ENCODE results near the gene TBR1. TPM values are rescaled to one million over a fixed set of nuclear protein-coding genes. Genes with fewer than 3 reads are reported as not detected.
A peak's percentile ranks its signal among the peaks of the same experiment; 100 is the strongest.

The TBR1 gene
- polyA plus RNA-seq (2013, experiment 1 of 2) = not detected
- not detected for polyA plus RNA-seq (2013, experiment 2 of 2)

DNA sequence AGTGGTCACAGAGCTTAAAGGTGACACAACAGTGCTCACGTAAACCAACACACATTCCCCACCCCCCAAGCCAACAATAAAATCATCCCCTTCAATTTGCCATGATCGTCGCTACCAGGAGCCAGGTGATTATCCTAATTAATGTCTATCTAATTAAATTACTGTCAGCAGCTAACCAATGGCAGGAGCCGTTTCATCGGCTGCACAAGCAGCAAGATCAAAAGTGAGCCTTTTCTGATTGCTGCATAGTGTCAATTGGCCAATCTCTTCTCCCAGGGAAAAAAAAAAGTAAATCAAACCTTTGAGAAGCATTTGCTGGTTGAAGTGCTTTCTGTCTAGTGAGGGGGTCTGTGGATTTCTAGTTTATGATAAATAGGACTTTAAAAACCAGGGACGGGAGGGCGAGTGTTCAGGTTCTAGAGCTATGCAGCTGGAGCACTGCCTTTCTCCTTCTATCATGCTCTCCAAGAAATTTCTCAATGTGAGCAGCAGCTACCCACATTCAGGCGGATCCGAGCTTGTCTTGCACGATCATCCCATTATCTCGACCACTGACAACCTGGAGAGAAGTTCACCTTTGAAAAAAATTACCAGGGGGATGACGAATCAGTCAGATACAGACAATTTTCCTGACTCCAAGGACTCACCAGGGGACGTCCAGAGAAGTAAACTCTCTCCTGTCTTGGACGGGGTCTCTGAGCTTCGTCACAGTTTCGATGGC, at the start of gene TBR1:
Gene TBR1 (plus strand): TSS at position 311 of the 721 bp plus-strand sequence. CDS start 114 bp downstream, at position 425.
- WGBS = 3% methylated on average over 16 of the region's 16 CpGs
- Histone ChIP-seq H3K36me3 (ENCODE audit: insufficient read depth, low read length) (peaks cover 6% of the 10 kb centered on the region; the same call in 1 of the 2 replicates), H3K9ac (ENCODE audit: low read depth, low read length) (no peak within 1 kb of the TSS), H3K27ac (ENCODE audit: low read depth, low read length) (no peak within 1 kb of the TSS), H3K4me3 (ENCODE audit: low read length) (peak within 1 kb of the TSS; percentile 55; the same call in 1 of the 2 replicates), H3K9me3 (ENCODE audit: insufficient read depth, low read depth, low read length) (no peaks in the 10 kb centered on the region), H3K27me3 (ENCODE audit: insufficient read depth, low read length) (peaks cover 100% of the 10 kb centered on the region), H3K4me1 (ENCODE audit: insufficient read depth, low read length) (peaks cover 33% of the 10 kb centered on the region)

DNA sequence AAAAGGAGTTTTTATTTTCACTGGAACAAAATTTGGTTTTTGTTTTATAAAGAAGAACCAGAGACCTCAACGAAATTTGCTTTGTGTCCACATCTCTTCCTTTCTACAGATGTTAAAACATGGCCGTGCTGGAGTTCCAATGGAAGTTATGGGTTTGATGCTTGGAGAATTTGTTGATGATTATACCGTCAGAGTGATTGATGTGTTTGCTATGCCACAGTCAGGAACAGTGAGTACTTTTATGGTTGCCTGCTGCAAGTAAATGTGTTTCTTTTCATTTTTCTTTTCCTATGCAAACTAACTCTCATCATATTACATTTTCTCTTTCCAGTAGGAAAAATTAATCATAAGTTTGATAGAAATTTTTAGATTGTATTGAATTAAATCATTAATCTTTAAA, 48.4 kb upstream of the TBR1 start:
- WGBS = 93% methylated on average over 3 of the region's 3 CpGs
- Histone ChIP-seq H3K4me1 (ENCODE audit: insufficient read depth, low read length) (peaks cover 63% of the 10 kb centered on the region), H3K9me3 (ENCODE audit: insufficient read depth, low read depth, low read length) (peaks cover 4% of the 10 kb centered on the region; the same call in 1 of the 2 replicates), H3K4me3 (ENCODE audit: low read length) (no peak overlapping the region), H3K27ac (ENCODE audit: low read depth, low read length) (no peak overlapping the region), H3K9ac (ENCODE audit: low read depth, low read length) (no peak overlapping the region), H3K27me3 (ENCODE audit: insufficient read depth, low read length) (no peaks in the 10 kb centered on the region), H3K36me3 (ENCODE audit: insufficient read depth, low read length) (peaks cover 43% of the 10 kb centered on the region)

DNA sequence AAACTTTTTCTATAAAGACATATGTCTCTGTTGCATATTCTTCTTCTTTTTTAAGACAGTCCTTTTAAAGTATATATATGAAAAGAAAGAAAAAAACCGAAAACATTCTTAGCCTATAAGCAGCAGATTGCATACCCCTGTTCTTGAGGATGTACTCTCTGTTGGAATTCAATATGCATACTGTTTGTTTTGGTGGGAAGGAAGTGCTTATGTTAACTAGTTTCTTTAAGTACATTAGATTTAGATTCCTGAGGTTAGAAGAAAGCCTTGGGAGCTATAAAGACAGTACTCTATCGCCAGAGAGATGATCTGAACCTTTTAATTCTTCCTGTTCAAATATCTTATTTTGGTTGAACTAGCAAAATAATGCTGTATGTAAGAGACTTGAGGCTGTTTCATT, 46.8 kb upstream of the TBR1 start:
- no peaks in the 10 kb centered on the region for H3K9me3 ChIP-seq (ENCODE audit: insufficient read depth, low read depth, low read length)
- H3K36me3 ChIP-seq (ENCODE audit: insufficient read depth, low read length) = peaks cover 41% of the 10 kb centered on the region
- peaks cover 73% of the 10 kb centered on the region for H3K4me1 ChIP-seq (ENCODE audit: insufficient read depth, low read length)
- no peak overlapping the region for H3K9ac ChIP-seq (ENCODE audit: low read depth, low read length)
- H3K4me3 ChIP-seq (ENCODE audit: low read length) = no peak overlapping the region
- WGBS = 25% methylated on average over 1 of the region's 2 CpGs
- H3K27ac ChIP-seq (ENCODE audit: low read depth, low read length) = no peak overlapping the region; the same call in 1 of the 2 replicates
- no peaks in the 10 kb centered on the region for H3K27me3 ChIP-seq (ENCODE audit: insufficient read depth, low read length)

DNA sequence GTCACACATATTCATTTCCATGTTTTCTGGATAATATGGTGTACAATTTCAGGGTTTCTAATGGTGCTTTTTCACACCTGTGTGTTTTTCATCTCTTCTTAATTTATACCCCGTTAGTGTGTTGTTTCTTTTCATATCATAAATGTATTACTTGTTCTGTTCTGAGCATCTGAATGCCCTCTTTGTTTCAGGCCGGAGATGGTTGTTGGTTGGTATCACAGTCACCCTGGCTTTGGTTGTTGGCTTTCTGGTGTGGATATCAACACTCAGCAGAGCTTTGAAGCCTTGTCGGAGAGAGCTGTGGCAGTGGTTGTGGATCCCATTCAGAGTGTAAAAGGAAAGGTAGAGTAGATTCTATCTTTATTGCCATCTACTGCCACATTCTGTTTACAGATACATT, 45.1 kb upstream of the TBR1 start:
- 0 out of 2 replicates have a peak overlapping the region, but pooled peaks have one; percentile 36 for H3K27ac ChIP-seq (ENCODE audit: low read depth, low read length)
- peaks cover 80% of the 10 kb centered on the region for H3K4me1 ChIP-seq (ENCODE audit: insufficient read depth, low read length)
- peaks cover 46% of the 10 kb centered on the region for H3K36me3 ChIP-seq (ENCODE audit: insufficient read depth, low read length)
- H3K27me3 ChIP-seq (ENCODE audit: insufficient read depth, low read length) = no peaks in the 10 kb centered on the region
- WGBS = 80% methylated on average over 2 of the region's 3 CpGs
- H3K4me3 ChIP-seq (ENCODE audit: low read length) = no peak overlapping the region
- H3K9me3 ChIP-seq (ENCODE audit: insufficient read depth, low read depth, low read length) = no peaks in the 10 kb centered on the region
- no peak overlapping the region for H3K9ac ChIP-seq (ENCODE audit: low read depth, low read length)

DNA sequence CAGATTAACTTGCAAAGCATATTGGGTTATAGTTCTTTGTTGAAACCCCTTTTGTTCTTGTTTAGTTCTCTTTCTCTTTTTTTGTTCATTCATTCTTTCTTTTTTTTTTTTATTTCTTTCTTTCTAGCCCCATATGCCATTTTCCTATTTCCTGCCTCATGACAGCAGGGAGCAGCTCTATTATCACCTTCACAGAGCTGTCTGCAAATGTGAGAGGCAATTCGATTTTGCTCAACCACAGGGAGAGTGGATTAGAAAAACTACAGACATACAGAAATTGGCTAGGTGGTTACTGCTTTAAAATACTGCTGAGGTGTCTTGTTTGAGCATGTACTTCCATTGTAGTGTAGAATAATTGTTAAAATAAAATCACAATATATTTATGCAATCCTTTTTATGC, 44.2 kb upstream of the TBR1 start:
- peaks cover 52% of the 10 kb centered on the region for H3K36me3 ChIP-seq (ENCODE audit: insufficient read depth, low read length)
- H3K4me3 ChIP-seq (ENCODE audit: low read length) = no peak overlapping the region
- peak overlapping the region; percentile 23; the same call in 1 of the 2 replicates for H3K27ac ChIP-seq (ENCODE audit: low read depth, low read length)
- H3K9ac ChIP-seq (ENCODE audit: low read depth, low read length) = no peak overlapping the region
- H3K4me1 ChIP-seq (ENCODE audit: insufficient read depth, low read length) = peaks cover 74% of the 10 kb centered on the region
- no peaks in the 10 kb centered on the region for H3K9me3 ChIP-seq (ENCODE audit: insufficient read depth, low read depth, low read length)
- WGBS = 42% methylated on average over 1 of the region's 1 CpG
- no peaks in the 10 kb centered on the region for H3K27me3 ChIP-seq (ENCODE audit: insufficient read depth, low read length)

DNA sequence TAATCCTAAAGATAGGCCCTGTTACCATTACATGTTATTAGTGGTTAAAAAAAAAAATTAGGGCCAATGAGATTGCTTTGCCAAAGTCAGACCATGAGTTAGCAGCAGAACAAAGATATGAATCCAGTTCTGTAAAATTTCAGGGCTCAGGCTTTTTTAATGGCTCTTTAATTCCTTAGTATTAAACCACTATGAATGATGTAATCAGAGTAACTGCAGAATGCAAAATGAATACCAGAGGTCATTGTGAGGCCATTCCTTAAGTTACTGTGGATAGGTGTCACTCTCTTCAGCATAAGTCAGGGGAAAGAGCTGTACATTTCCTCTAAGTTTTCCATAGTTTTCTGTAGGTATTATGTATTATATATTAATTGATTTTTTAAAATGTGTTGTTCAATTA, 42.2 kb upstream of the TBR1 start:
- peaks cover 53% of the 10 kb centered on the region for H3K4me1 ChIP-seq (ENCODE audit: insufficient read depth, low read length)
- no peaks in the 10 kb centered on the region for H3K27me3 ChIP-seq (ENCODE audit: insufficient read depth, low read length)
- H3K9ac ChIP-seq (ENCODE audit: low read depth, low read length) = no peak overlapping the region
- peaks cover 52% of the 10 kb centered on the region for H3K36me3 ChIP-seq (ENCODE audit: insufficient read depth, low read length)
- H3K9me3 ChIP-seq (ENCODE audit: insufficient read depth, low read depth, low read length) = no peaks in the 10 kb centered on the region
- no peak overlapping the region for H3K27ac ChIP-seq (ENCODE audit: low read depth, low read length)
- no peak overlapping the region for H3K4me3 ChIP-seq (ENCODE audit: low read length)

DNA sequence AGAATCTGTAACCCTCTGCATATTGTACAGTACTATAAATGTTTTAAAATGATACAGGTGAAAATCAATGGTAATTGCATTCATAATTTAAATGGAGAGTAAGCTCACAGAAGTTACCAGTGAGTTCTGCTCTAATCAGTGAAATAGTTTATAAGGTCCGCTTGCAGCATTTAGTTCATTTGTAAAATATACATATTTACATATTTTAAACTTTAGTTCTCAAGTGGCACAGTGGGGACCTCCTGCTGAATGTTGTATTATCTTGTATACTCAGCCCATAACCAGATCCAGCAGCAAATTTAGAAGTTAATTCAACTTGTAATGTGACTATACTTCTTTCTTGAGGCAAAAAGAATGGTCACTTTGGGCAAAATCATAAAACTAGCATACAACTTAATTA, 41.7 kb upstream of the TBR1 start:
- H3K9ac ChIP-seq (ENCODE audit: low read depth, low read length) = no peak overlapping the region
- no peak overlapping the region for H3K4me3 ChIP-seq (ENCODE audit: low read length)
- H3K36me3 ChIP-seq (ENCODE audit: insufficient read depth, low read length) = peaks cover 52% of the 10 kb centered on the region
- peaks cover 48% of the 10 kb centered on the region for H3K4me1 ChIP-seq (ENCODE audit: insufficient read depth, low read length)
- no peaks in the 10 kb centered on the region for H3K9me3 ChIP-seq (ENCODE audit: insufficient read depth, low read depth, low read length)
- no peak overlapping the region for H3K27ac ChIP-seq (ENCODE audit: low read depth, low read length)
- no peaks in the 10 kb centered on the region for H3K27me3 ChIP-seq (ENCODE audit: insufficient read depth, low read length)
- no CpG with 5 or more reads among the region's 1 CpG for WGBS

DNA sequence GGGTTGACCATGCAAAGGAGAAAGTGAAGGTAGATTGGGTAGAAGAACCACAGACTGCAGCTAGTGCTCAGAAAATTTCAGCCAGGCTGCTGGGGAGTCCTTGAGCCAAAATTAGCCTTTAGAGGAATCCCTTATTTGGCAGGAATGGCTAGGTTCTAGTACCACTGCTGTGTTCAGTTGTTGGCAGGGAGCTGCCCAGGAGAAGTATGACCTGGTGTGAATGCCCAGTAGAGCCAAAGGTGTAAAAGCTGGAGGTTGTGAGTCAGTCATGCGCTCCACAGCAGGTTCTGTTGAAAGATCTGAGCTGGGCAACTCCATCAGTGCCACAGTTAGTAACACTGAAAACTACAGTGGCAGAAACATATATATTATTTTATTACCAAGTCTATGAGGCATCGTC, 36.4 kb upstream of the TBR1 start:
- 100% methylated on average over 2 of the region's 2 CpGs for WGBS
- Histone ChIP-seq H3K9ac (ENCODE audit: low read depth, low read length) (no peak overlapping the region), H3K9me3 (ENCODE audit: insufficient read depth, low read depth, low read length) (no peaks in the 10 kb centered on the region), H3K27me3 (ENCODE audit: insufficient read depth, low read length) (no peaks in the 10 kb centered on the region), H3K4me1 (ENCODE audit: insufficient read depth, low read length) (peaks cover 3% of the 10 kb centered on the region; the same call in 1 of the 2 replicates), H3K4me3 (ENCODE audit: low read length) (no peak overlapping the region), H3K27ac (ENCODE audit: low read depth, low read length) (no peak overlapping the region), H3K36me3 (ENCODE audit: insufficient read depth, low read length) (peaks cover 26% of the 10 kb centered on the region)

DNA sequence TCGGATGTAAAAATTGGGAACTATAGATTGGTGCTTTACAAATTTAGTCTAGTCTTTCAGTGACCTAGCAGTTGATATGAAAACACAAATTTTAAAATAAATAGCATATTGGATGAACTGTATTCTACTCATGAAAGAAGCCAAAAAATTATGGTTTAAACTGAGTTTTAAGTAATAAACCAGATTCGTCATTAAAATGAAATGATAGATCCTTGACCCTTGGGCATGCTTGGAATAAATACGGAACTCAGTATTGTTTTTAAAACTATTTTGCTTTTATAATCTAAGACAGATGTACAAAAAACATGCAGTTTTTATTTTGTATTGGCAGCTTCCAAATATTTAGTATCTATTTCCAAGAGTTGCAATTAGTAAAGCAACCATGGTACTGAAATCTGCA, 34.6 kb upstream of the TBR1 start:
- WGBS = 90% methylated on average over 3 of the region's 3 CpGs
- no peak overlapping the region for H3K4me3 ChIP-seq (ENCODE audit: low read length)
- no peaks in the 10 kb centered on the region for H3K9me3 ChIP-seq (ENCODE audit: insufficient read depth, low read depth, low read length)
- no peaks in the 10 kb centered on the region for H3K4me1 ChIP-seq (ENCODE audit: insufficient read depth, low read length)
- peaks cover 38% of the 10 kb centered on the region for H3K36me3 ChIP-seq (ENCODE audit: insufficient read depth, low read length)
- no peak overlapping the region for H3K9ac ChIP-seq (ENCODE audit: low read depth, low read length)
- no peaks in the 10 kb centered on the region for H3K27me3 ChIP-seq (ENCODE audit: insufficient read depth, low read length)
- no peak overlapping the region for H3K27ac ChIP-seq (ENCODE audit: low read depth, low read length)

DNA sequence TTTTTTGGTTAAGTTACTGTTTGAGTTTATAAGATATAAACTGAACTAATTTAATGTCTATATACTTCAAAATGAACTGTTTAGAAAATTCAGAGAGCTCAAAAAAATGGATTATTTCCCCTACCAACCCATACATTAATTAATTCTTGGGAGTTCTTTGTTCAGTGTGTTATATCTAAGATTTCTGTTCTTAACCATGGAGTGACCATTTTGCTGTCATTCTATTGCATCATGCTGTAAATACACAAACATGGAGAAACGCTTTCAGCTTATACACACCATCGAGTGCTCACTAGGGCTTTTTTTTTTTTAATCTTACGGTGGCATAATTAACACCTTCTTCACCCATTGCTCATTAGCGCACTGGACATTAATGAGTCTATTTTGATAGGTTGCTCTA, 33.4 kb upstream of the TBR1 start:
- no peak overlapping the region for H3K27ac ChIP-seq (ENCODE audit: low read depth, low read length)
- WGBS = 98% methylated on average over 3 of the region's 4 CpGs
- peaks cover 35% of the 10 kb centered on the region for H3K36me3 ChIP-seq (ENCODE audit: insufficient read depth, low read length)
- no peaks in the 10 kb centered on the region for H3K27me3 ChIP-seq (ENCODE audit: insufficient read depth, low read length)
- H3K4me3 ChIP-seq (ENCODE audit: low read length) = no peak overlapping the region
- H3K9me3 ChIP-seq (ENCODE audit: insufficient read depth, low read depth, low read length) = no peaks in the 10 kb centered on the region
- H3K4me1 ChIP-seq (ENCODE audit: insufficient read depth, low read length) = no peaks in the 10 kb centered on the region
- H3K9ac ChIP-seq (ENCODE audit: low read depth, low read length) = no peak overlapping the region

DNA sequence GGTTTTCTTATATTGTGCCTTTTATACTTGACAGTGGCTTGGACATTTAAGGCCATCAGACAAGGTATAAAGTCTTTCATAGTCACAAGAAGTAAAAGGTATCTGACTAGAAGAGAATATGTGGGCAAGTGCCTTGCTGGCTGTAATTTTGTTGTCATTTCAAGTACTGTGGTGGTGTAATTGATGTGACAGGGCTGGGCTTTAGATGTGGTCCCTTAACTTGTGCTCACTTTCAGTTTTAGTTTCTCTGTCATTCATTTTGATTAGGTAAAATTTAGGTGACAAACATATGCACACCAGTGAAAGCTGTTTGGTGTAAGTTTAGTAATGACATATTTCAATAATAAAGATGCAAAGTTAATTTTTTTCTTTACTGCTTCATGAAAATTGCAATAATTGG, 31.2 kb upstream of the TBR1 start:
- no peak overlapping the region for H3K27ac ChIP-seq (ENCODE audit: low read depth, low read length)
- H3K4me3 ChIP-seq (ENCODE audit: low read length) = no peak overlapping the region
- H3K27me3 ChIP-seq (ENCODE audit: insufficient read depth, low read length) = no peaks in the 10 kb centered on the region
- H3K36me3 ChIP-seq (ENCODE audit: insufficient read depth, low read length) = peaks cover 48% of the 10 kb centered on the region
- H3K4me1 ChIP-seq (ENCODE audit: insufficient read depth, low read length) = no peaks in the 10 kb centered on the region
- H3K9me3 ChIP-seq (ENCODE audit: insufficient read depth, low read depth, low read length) = no peaks in the 10 kb centered on the region
- H3K9ac ChIP-seq (ENCODE audit: low read depth, low read length) = no peak overlapping the region

Measured in HUES64 (cell line).